SH-SY5Y (cell line): Measurements from ENCODE around the gene CNPY4.

Experiments
- GATA2 ChIP-seq: IDR thresholded peaks from 2 replicates; pipeline ENCODE4 v1.6.1; 2011; ENCODE audit warnings: mild to moderate bottlenecking, low read depth, low read length
- GATA3 ChIP-seq: IDR thresholded peaks from 2 replicates; pipeline ENCODE4 v1.6.1; 2011; ENCODE audit warnings: low read depth, mild to moderate bottlenecking, low read length, moderate library complexity

Gene CNPY4

GRCh38 chr7:100171840-100172239 lies 52.4 kb downstream of the CNPY4 start:
- TF ChIP-seq GATA3 (no peak), GATA2 (no peak)

DNA sequence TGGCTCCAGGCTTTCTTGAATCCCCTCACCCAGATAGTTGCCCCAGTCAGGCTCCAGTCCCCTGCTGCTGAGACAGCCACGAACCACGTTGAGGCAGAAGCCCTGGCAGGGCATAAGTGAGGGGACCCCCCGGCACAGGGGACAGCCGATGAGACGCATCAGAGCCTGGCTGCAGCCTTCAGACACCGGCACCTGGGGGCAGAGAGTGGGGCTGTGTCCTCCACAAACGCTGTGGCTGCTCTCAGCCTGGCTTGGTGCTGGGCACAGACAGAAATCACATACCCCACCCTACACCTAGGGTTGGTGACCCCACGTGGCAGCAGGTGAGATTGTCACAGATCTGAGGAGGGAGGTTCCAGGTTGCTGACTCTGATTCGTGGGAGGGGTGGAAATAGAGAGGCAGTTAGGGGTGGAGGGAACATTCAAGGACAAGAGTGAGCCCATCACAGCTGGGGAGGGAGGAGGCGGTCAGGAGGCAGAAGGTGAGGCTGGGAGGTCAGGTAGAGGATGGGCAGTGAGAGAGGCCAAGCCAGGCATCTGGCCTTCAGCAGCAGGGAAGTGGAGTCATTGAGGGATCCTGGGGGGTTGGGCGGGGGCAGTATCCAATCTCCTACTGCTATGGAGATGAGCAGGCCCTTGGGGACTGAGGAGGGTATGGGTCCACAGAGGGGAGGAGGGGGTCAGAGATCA lies 54.5 kb downstream of the CNPY4 start:
- TF ChIP-seq GATA3: no peak
- no peak for TF ChIP-seq GATA2

DNA sequence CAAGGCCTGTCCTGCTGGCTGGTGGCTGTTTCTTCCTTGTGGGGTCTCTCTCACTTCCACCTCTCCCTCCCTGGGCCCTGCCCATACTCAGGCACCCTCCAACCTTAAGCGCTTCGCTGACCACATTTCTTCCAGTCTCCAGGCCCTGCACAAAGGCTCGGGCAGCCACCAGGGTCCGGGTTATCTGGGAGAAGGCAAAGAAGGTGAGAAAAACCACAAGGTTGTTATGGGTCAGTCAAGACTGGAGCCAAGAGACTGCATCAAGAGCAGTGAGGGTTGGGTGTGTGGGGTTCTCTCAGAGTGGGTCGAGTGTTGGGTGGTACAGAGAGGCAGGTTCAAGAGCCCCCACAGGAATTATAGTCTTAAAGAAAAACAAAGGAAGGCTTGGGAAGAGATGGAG lies 55.1 kb downstream of the CNPY4 start:
- TF ChIP-seq GATA2 (no peak), GATA3 (no peak)
